Thoracic aorta (tissue), 2 donors: Measurements from ENCODE around the gene FCER2. TPM values are rescaled to one million over a fixed set of nuclear protein-coding genes. Genes with fewer than 3 reads are reported as not detected.

Experiments
- ATAC-seq: fragments of 150-250 bp; one replicate; pipeline ENCODE4 v1.8.0; 2017; ENCODE audit warnings: low read depth; ENCODE audit not compliant: insufficient number of reproducible peaks, low FRiP score
- DNase-seq: peaks from one replicate; pipeline ENCODE4 v3.0.0-alpha.2; 2020; ENCODE audit warnings: low spot score
- H3K27ac ChIP-seq, 2 donors: fragments of 200-600 bp; sonication (generic); 1 replicate in 1 of 2; 2 replicates in 1 of 2; pipeline ENCODE4 v1.5.1; 2016; ENCODE audit warnings: mild to moderate bottlenecking in 2 of 2, moderate library complexity in 2 of 2
- H3K27me3 ChIP-seq: fragments of 200-600 bp; sonication (generic); replicated peaks from 2 replicates; pipeline ENCODE4 v1.6.0; 2016; ENCODE audit warnings: mild to moderate bottlenecking; ENCODE audit not compliant: insufficient read depth
- H3K36me3 ChIP-seq: fragments of 200-600 bp; sonication (generic); one replicate; pipeline ENCODE4 v1.5.1; 2016
- H3K4me1 ChIP-seq, 2 donors: fragments of 200-600 bp; sonication (generic); 1 replicate in 1 of 2; 2 replicates in 1 of 2; pipeline versions ENCODE4 v1.5.1 to v1.6.0; 2016; ENCODE audit warnings: low read depth in 2 of 2, mild to moderate bottlenecking in 1 of 2; ENCODE audit not compliant: control insufficient read depth in 1 of 2
- H3K4me3 ChIP-seq: fragments of 200-600 bp; sonication (generic); 2 replicates; pipeline ENCODE4 v1.5.1; 2016; ENCODE audit warnings: mild to moderate bottlenecking
- H3K9me3 ChIP-seq: fragments of 200-600 bp; sonication (generic); 2 replicates; pipeline ENCODE4 v1.5.1; 2016
- total RNA-seq, 2 donors: library from RNA; depleted of rRNA; stranded (reverse); fragments of >200 nt; gene quantifications; one replicate each; pipeline versions ENCODE4 v1.1.0 to v1.2.3, GENCODE V29; 2016
- TF ChIP-seq, protein P1 (sequence below): fragments of 200-600 bp; sonication (generic); IDR thresholded peaks from one replicate; pipeline ENCODE4 v1.5.1; 2019; ENCODE audit warnings: antibody characterized with exemption

The FCER2 gene
- total RNA-seq, 2 donors from 2014 or later = 1.4 to 1.5 TPM

DNA sequence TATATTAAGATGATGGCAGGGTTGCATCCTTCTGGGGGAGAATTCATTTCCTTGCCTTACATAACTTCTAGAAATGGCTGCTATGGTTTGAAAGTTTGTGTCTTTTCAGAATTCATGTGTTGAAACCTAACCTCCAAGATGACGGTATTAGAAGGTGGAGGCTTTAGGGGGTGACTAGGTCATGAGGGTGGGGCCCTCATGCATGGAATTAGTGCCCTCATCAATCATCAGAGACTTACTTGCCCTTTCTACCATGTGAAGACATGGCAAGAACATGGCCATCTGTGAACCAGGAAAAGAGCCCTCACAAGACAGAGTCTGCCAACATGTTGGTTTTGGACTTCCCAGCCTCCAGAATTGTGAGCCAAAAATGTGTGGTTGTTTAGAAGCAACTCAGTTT, 14.8 kb upstream of the FCER2 start:
- no peaks in the 10 kb centered on the region for H3K4me1 ChIP-seq
- H3K27ac ChIP-seq = no peak overlapping the region
- ATAC-seq = no peak
- no peaks in the 10 kb centered on the region for H3K27me3 ChIP-seq
- H3K4me3 ChIP-seq = no peak overlapping the region
- no peaks in the 10 kb centered on the region for H3K36me3 ChIP-seq
- TF ChIP-seq, protein P1, sequence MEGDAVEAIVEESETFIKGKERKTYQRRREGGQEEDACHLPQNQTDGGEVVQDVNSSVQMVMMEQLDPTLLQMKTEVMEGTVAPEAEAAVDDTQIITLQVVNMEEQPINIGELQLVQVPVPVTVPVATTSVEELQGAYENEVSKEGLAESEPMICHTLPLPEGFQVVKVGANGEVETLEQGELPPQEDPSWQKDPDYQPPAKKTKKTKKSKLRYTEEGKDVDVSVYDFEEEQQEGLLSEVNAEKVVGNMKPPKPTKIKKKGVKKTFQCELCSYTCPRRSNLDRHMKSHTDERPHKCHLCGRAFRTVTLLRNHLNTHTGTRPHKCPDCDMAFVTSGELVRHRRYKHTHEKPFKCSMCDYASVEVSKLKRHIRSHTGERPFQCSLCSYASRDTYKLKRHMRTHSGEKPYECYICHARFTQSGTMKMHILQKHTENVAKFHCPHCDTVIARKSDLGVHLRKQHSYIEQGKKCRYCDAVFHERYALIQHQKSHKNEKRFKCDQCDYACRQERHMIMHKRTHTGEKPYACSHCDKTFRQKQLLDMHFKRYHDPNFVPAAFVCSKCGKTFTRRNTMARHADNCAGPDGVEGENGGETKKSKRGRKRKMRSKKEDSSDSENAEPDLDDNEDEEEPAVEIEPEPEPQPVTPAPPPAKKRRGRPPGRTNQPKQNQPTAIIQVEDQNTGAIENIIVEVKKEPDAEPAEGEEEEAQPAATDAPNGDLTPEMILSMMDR = no peak
- DNase-seq = no peak
- H3K9me3 ChIP-seq = no peaks in the 10 kb centered on the region

DNA sequence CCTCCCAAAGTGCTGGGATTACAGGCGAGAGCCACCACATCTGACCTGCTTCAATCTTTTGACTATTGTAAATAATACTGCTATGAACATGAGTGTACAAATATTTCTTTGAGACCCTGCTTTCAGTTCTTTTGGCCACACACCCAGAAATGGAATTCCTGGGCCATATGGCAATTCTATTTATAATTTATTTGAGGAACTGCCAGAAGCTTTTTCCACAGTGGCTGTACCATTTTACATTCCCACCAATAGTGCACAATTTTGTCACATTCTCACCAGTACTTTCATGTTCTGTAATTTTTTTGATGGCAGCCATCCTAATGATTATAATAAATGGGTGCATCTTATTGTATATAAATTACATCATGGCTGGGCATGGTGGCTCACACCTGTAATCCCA, 13.7 kb upstream of the FCER2 start:
- no peaks in the 10 kb centered on the region for H3K4me1 ChIP-seq
- no peaks in the 10 kb centered on the region for H3K27me3 ChIP-seq
- no peak overlapping the region for H3K4me3 ChIP-seq
- H3K9me3 ChIP-seq = no peaks in the 10 kb centered on the region
- DNase-seq (no peak), ATAC-seq (no peak)
- TF ChIP-seq, protein P1 = no peak
- H3K36me3 ChIP-seq = no peaks in the 10 kb centered on the region
- no peak overlapping the region for H3K27ac ChIP-seq

DNA sequence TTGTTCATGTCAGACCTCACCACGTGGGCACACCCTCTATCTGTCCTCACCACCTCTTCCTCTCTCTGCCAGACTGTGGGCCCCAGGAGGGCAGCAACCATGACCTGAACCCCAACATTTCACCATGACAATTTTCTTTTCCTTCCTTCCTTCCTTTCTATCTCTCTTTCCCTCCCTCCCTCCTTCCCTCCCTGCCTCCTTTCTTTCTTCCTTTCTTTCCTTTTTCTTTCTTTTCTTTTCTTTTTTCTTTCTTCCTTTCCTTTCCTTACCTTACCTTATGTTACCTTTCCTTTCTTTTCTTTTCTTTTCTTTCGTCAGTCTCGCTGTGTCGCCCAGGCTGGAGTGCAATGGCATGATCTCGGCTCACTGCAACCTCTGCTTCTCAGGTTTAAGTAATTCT, 8.7 kb upstream of the FCER2 start:
- Histone ChIP-seq H3K36me3 (no peaks in the 10 kb centered on the region), H3K4me1 (no peaks in the 10 kb centered on the region), H3K4me3 (no peak overlapping the region), H3K27me3 (no peaks in the 10 kb centered on the region), H3K9me3 (no peaks in the 10 kb centered on the region), H3K27ac (no peak overlapping the region)
- TF ChIP-seq, protein P1 = no peak
- no peak for ATAC-seq
- no peak for DNase-seq

DNA sequence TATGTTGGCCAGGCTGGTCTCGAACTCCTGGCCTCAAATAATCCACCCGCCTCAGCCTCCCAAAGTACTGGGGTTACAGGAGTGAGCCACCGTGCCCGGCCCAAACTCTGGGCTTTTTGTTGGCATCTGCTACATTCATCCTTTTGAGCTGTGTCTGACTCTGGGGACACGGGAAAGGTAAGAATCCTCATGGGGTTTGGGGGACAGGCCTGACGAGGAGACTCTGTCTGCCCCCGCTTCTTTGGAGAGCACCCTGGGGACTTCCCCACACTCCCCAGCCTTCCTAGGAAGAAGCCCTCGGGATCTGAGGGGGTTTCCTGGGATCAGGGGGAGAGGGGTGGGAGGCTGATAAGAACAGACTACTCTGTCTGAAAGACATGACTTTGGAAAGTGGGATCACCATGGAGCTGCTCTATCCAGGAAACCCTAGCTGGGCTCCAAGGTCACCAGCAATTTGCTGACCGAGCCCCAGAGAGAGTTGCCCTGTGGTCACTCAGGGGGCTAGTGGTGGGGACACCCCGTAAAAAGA, 8.1 kb upstream of the FCER2 start:
- DNase-seq (no peak), ATAC-seq (no peak)
- TF ChIP-seq, protein P1 = no peak
- Histone ChIP-seq H3K27me3 (no peaks in the 10 kb centered on the region), H3K4me3 (no peak overlapping the region), H3K27ac (no peak overlapping the region), H3K4me1 (no peaks in the 10 kb centered on the region), H3K9me3 (no peaks in the 10 kb centered on the region), H3K36me3 (no peaks in the 10 kb centered on the region)

DNA sequence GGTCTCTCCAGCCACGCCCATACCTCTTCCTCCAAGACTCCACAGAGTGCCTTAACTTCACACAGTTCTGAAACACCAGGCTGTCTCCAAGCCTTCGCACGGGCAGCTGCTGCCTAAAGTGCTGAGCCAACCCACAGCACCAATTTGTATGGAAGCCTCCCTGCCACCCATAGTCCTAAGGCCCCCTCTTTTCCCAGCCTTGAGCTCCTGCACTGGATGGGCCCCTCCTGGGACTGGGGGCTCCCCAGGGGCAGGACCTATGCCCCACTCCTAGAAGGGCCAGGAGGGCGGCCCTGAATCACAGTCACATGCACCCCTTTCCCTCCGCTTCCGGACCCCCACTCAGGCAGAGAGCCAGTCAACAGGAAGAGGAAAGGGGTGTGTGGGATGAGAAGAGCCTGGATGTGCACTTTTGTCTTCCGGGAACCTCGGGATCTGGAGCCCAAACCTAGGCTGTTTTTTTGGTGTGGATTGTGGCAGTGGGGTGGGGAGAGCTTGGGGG, 5.1 kb upstream of the FCER2 start:
- DNase-seq (no peak), ATAC-seq (no peak)
- no peaks in the 10 kb centered on the region for H3K27me3 ChIP-seq
- H3K4me1 ChIP-seq = no peaks in the 10 kb centered on the region
- TF ChIP-seq, protein P1 = no peak
- no peak overlapping the region for H3K27ac ChIP-seq
- no peaks in the 10 kb centered on the region for H3K36me3 ChIP-seq
- H3K9me3 ChIP-seq = no peaks in the 10 kb centered on the region
- no peak overlapping the region for H3K4me3 ChIP-seq
